Right atrium auricular region (tissue), 2 donors: Measurements from ENCODE around the gene SLC2A8. TPM values are rescaled to one million over a fixed set of nuclear protein-coding genes. Genes with fewer than 3 reads are reported as not detected.

Experiments used
- DNase-seq: peaks from one replicate; pipeline ENCODE4 v3.0.0-alpha.2; 2019; ENCODE audit warnings: low spot score
- H3K27ac ChIP-seq, 2 donors: fragments of 200-600 bp; sonication (generic); 1 replicate in 1 of 2; 2 replicates in 1 of 2; pipeline ENCODE4 v1.5.1; 2016 to 2019
- H3K27me3 ChIP-seq, 2 donors: fragments of 200-600 bp; sonication (generic); one replicate each; pipeline versions ENCODE4 v1.5.1 to v1.6.0; 2017 to 2019
- H3K36me3 ChIP-seq: fragments of 200-600 bp; sonication (generic); one replicate; pipeline ENCODE4 v1.5.1; 2016
- H3K4me1 ChIP-seq, 2 donors: fragments of 200-600 bp; sonication (generic); one replicate each; pipeline versions ENCODE4 v1.5.1 to v1.6.0; 2017 to 2019
- H3K4me3 ChIP-seq, 2 donors: fragments of 200-600 bp; sonication (generic); 1 replicate in 1 of 2; 2 replicates in 1 of 2; pipeline ENCODE4 v1.5.1; 2017 to 2019; ENCODE audit warnings: mild to moderate bottlenecking in 1 of 2, moderate library complexity in 1 of 2
- H3K9me3 ChIP-seq, 2 donors: fragments of 200-600 bp; sonication (generic); one replicate each; pipeline ENCODE4 v1.5.1; 2019
- CTCF ChIP-seq, 2 donors: fragments of 200-600 bp; sonication (generic); IDR thresholded peaks; one replicate each; pipeline ENCODE4 v1.5.1; 2019; ENCODE audit warnings: antibody characterized with exemption in 2 of 2
- total RNA-seq, 2 donors: library from RNA; depleted of rRNA; stranded (reverse); fragments of >200 nt; gene quantifications; one replicate each; pipeline ENCODE4 v1.1.0, GENCODE V29; 2016

The SLC2A8 gene
- total RNA-seq, 2 donors from 2014 or later = 19.2 to 19.8 TPM

- Histone ChIP-seq H3K36me3 (peaks cover 41% of the 10 kb centered on the region), H3K4me3 (peak overlapping the region; percentile 82 to 87), H3K27ac (peak overlapping the region; percentile 95 to 96), H3K9me3 (no peaks in the 10 kb centered on the region), H3K4me1 (peaks cover 0 to 58% of the 10 kb centered on the region in 2 donors), H3K27me3 (no peaks in the 10 kb centered on the region)
- peak; percentile 64 for DNase-seq
- TF ChIP-seq CTCF (IDR thresholded peaks at IDR 0.05) = no peak
These were observed 55.1 kb downstream of the SLC2A8 start for GRCh38 chr9:127451858-127452656.

GRCh38 chr9:127452691-127453090, 55.7 kb downstream of the SLC2A8 start:
- no peaks in the 10 kb centered on the region for H3K9me3 ChIP-seq
- TF ChIP-seq CTCF (IDR thresholded peaks at IDR 0.05) = no peak
- DNase-seq = peak; percentile 72
- peaks cover 35% of the 10 kb centered on the region for H3K36me3 ChIP-seq
- peaks cover 0 to 58% of the 10 kb centered on the region in 2 donors for H3K4me1 ChIP-seq
- peak overlapping the region; percentile 82 to 87 for H3K4me3 ChIP-seq
- peak overlapping the region; percentile 95 to 96 for H3K27ac ChIP-seq
- no peaks in the 10 kb centered on the region for H3K27me3 ChIP-seq

GRCh38 chr9:127455324-127455992, 58.5 kb downstream of the SLC2A8 start:
- Histone ChIP-seq H3K27ac (no peak overlapping the region), H3K4me1 (peaks cover 0 to 33% of the 10 kb centered on the region in 2 donors), H3K27me3 (no peaks in the 10 kb centered on the region), H3K4me3 (no peak overlapping the region), H3K36me3 (peaks cover 27% of the 10 kb centered on the region), H3K9me3 (no peaks in the 10 kb centered on the region)
- TF ChIP-seq CTCF (IDR thresholded peaks at IDR 0.05) = peak in 1 of 2 donors; percentile 44
- DNase-seq = no peak

- H3K27me3 ChIP-seq = no peaks in the 10 kb centered on the region
- no peak for TF ChIP-seq CTCF (IDR thresholded peaks at IDR 0.05)
- no peak overlapping the region for H3K27ac ChIP-seq
- no peak for DNase-seq
- no peak overlapping the region for H3K4me3 ChIP-seq
- H3K4me1 ChIP-seq = peaks cover 0 to 25% of the 10 kb centered on the region in 2 donors
- peaks cover 44% of the 10 kb centered on the region for H3K36me3 ChIP-seq
- no peaks in the 10 kb centered on the region for H3K9me3 ChIP-seq
These were observed 60.4 kb downstream of the SLC2A8 start for GRCh38 chr9:127457191-127457878.

Other genes with a start within 250 kb of the SLC2A8 start
- 10 to 100 TPM in 1 of 2 donors, 1 to 10 TPM in 1; 8.9 to 17.7 TPM for gene GARNL3, start 132.4 kb upstream of the SLC2A8 start, total RNA-seq
- 1 to 10 TPM; 5.7 TPM for gene ZNF79, start 27.2 kb downstream of the SLC2A8 start, total RNA-seq
- 1,000 to 10,000 TPM in 1 of 2 donors, 100 to 1,000 TPM in 1; 623 to 1,266 TPM for gene RPL12, start 54.2 kb downstream of the SLC2A8 start, total RNA-seq
- 10 to 100 TPM; 12.0 to 23.1 TPM for gene LRSAM1, start 54.3 kb downstream of the SLC2A8 start, total RNA-seq
- gene STXBP1, start 215.1 kb downstream of the SLC2A8 start, total RNA-seq = 10 to 100 TPM; 44.9 to 72.8 TPM